ENCODE measurements around the gene STIM1.

GRCh38 chr11:3832816-3833215, 22.6 kb upstream of the STIM1 start:
- no peak for TF ChIP-seq CTCF (IDR thresholded peaks at IDR 0.05)
- TF ChIP-seq POLR2AphosphoS5 (IDR thresholded peaks at IDR 0.05): no peak
- TF ChIP-seq POLR2A (IDR thresholded peaks at IDR 0.05): no peak
- TF ChIP-seq EP300 (IDR thresholded peaks at IDR 0.05): no peak

Data from sigmoid colon (tissue), 4 donors.